ENCODE data around the gene RUNX2.

DNA sequence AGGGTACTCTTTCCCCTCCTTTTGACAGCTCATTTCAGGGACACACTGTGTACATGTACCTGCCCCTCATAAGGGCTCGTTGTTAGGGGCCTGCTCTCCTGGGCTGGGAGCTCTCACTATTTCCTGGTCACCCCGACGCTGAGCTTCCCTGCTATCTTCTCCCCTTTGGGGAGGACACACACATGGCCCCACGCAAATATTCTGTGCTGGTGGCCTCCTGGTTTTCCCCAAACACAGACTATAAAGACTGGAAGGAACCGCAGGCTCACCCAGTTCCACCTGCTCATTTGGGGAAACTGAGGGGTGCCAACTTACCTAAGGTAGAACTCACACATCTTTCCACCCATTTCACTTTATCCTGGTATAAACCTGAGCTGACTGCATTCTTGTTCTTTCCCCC, 351.0 kb downstream of the RUNX2 start:
- TF ChIP-seq POLR2A (IDR thresholded peaks at IDR 0.05) = no peak
- TF ChIP-seq, protein P1, sequence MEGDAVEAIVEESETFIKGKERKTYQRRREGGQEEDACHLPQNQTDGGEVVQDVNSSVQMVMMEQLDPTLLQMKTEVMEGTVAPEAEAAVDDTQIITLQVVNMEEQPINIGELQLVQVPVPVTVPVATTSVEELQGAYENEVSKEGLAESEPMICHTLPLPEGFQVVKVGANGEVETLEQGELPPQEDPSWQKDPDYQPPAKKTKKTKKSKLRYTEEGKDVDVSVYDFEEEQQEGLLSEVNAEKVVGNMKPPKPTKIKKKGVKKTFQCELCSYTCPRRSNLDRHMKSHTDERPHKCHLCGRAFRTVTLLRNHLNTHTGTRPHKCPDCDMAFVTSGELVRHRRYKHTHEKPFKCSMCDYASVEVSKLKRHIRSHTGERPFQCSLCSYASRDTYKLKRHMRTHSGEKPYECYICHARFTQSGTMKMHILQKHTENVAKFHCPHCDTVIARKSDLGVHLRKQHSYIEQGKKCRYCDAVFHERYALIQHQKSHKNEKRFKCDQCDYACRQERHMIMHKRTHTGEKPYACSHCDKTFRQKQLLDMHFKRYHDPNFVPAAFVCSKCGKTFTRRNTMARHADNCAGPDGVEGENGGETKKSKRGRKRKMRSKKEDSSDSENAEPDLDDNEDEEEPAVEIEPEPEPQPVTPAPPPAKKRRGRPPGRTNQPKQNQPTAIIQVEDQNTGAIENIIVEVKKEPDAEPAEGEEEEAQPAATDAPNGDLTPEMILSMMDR (IDR thresholded peaks at IDR 0.05) = no peak

All from Peyer's patch (tissue), 4 donors.